HEK293 (cell line): ENCODE results near the gene EXD1.

Source experiments
- CTCF ChIA-PET: fragments of 350-600 bp; formaldehyde crosslinking; extraction: SDS; loops from one replicate; lab custom pipeline; 2021; ENCODE audit warnings: antibody characterized with exemption; lab: Yijun Ruan, JAX
- POLR2A ChIA-PET: fragments of 300-600 bp; formaldehyde crosslinking; extraction: SDS; loops from one replicate; lab custom pipeline; 2020; ENCODE audit warnings: antibody characterized with exemption, inconsistent platforms; lab: Yijun Ruan, JAX
- H3K27ac ChIP-seq: fragments of 200-500 bp; sonication (Bioruptor generic); 2 replicates; pipeline ENCODE4 v1.5.1; 2014; ENCODE audit warnings: low read depth, low read length, control low read depth, inconsistent platforms; ENCODE audit errors: extremely low read depth
- H3K36me3 ChIP-seq, 2 experiments: fragments of 200-500 bp in 1 of 2; sonication (Bioruptor generic) in 1 of 2; 1 replicate in 1 of 2; 2 replicates in 1 of 2; pipeline ENCODE4 v1.5.1; 2014 to 2017; ENCODE audit warnings: inconsistent platforms in 2 of 2, low read length in 2 of 2; ENCODE audit not compliant: control insufficient read depth in 2 of 2, insufficient read depth in 1 of 2
- H3K4me1 ChIP-seq: fragments of 200-500 bp; sonication (Bioruptor generic); 2 replicates; pipeline ENCODE4 v1.5.1; 2014; ENCODE audit warnings: mild to moderate bottlenecking, low read length, inconsistent platforms; ENCODE audit not compliant: control insufficient read depth, insufficient read depth
- H3K4me3 ChIP-seq: 2 replicates; pipeline ENCODE4 v1.5.1; 2011; ENCODE audit warnings: low read depth, mild to moderate bottlenecking, control low read depth, low read length, moderate library complexity
- H3K9me3 ChIP-seq: fragments of 200-500 bp; sonication (Bioruptor generic); 2 replicates; pipeline ENCODE4 v1.5.1; 2014; ENCODE audit warnings: low read depth, low read length, inconsistent platforms; ENCODE audit not compliant: control insufficient read depth, insufficient read depth
- KLF8 ChIP-seq: fragments of 450-650 bp; formaldehyde crosslinking; IDR thresholded peaks from 2 replicates; pipeline ENCODE4 v1.5.1; 2016; ENCODE audit warnings: missing biosample characterization, missing genetic modification characterization
- MZF1 ChIP-seq: fragments of 450-650 bp; formaldehyde crosslinking; IDR thresholded peaks from 2 replicates; pipeline ENCODE4 v1.5.1; 2017; ENCODE audit warnings: missing biosample characterization, missing genetic modification characterization, borderline replicate concordance
- ZBTB17 ChIP-seq: fragments of 450-650 bp; formaldehyde crosslinking; IDR thresholded peaks from 2 replicates; pipeline ENCODE4 v1.5.1; 2016; ENCODE audit warnings: missing biosample characterization, missing genetic modification characterization
- ZNF138 ChIP-seq: fragments of 450-650 bp; formaldehyde crosslinking; IDR thresholded peaks from 2 replicates; pipeline ENCODE4 v1.5.1; 2016; ENCODE audit warnings: missing biosample characterization, missing genetic modification characterization, borderline replicate concordance
- ZNF561 ChIP-seq: fragments of 450-650 bp; IDR thresholded peaks from 2 replicates; pipeline ENCODE4 v1.5.1; 2018; ENCODE audit warnings: missing biosample characterization, missing genetic modification characterization, borderline replicate concordance
- TF ChIP-seq, protein P1 (sequence below): fragments of 450-650 bp; formaldehyde crosslinking; conservative IDR thresholded peaks from 2 replicates; pipeline ENCODE4 v1.5.1; 2016; ENCODE audit warnings: low read depth, missing biosample characterization, missing genetic modification characterization
- TF ChIP-seq, protein P2 (sequence below): fragments of 450-650 bp; formaldehyde crosslinking; IDR thresholded peaks from 2 replicates; pipeline ENCODE4 v1.5.1; 2016; ENCODE audit warnings: missing biosample characterization, missing genetic modification characterization
- TF ChIP-seq, protein P3 (sequence below): fragments of 450-650 bp; IDR thresholded peaks from 2 replicates; pipeline ENCODE4 v1.5.1; 2018; ENCODE audit warnings: missing biosample characterization, mild to moderate bottlenecking, missing genetic modification characterization
- TF ChIP-seq, protein P4 (sequence below): fragments of 450-650 bp; formaldehyde crosslinking; optimal IDR thresholded peaks from 2 replicates; pipeline ENCODE3; 2016; ENCODE audit warnings: missing biosample characterization, mild to moderate bottlenecking, missing genetic modification characterization
- TF ChIP-seq, protein P5 (sequence below): fragments of 450-650 bp; formaldehyde crosslinking; IDR thresholded peaks from 2 replicates; pipeline ENCODE4 v1.5.1; 2016; ENCODE audit warnings: missing biosample characterization, missing genetic modification characterization
- TF ChIP-seq, protein P6 (sequence below): fragments of 450-650 bp; formaldehyde crosslinking; IDR thresholded peaks from 2 replicates; pipeline ENCODE4 v1.5.0; 2017; ENCODE audit warnings: missing biosample characterization, missing genetic modification characterization, borderline replicate concordance

Gene EXD1

DNA sequence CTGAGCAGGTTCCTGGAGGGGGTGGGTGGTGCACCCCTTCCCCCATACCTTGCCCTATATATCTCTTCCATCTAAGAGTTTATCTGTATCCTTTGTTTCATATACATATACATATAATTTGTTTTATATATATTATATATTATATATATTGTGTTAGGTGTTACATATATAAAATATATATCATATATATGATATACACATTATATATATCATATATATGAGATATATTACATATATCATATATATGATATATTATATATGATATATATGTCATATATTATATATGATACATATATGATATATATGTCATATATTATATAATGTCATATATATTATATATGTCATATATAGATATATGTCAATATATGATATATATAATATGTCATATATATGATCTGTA is 31.1 kb downstream of the EXD1 start (continued):
- TF ChIP-seq, protein P1, sequence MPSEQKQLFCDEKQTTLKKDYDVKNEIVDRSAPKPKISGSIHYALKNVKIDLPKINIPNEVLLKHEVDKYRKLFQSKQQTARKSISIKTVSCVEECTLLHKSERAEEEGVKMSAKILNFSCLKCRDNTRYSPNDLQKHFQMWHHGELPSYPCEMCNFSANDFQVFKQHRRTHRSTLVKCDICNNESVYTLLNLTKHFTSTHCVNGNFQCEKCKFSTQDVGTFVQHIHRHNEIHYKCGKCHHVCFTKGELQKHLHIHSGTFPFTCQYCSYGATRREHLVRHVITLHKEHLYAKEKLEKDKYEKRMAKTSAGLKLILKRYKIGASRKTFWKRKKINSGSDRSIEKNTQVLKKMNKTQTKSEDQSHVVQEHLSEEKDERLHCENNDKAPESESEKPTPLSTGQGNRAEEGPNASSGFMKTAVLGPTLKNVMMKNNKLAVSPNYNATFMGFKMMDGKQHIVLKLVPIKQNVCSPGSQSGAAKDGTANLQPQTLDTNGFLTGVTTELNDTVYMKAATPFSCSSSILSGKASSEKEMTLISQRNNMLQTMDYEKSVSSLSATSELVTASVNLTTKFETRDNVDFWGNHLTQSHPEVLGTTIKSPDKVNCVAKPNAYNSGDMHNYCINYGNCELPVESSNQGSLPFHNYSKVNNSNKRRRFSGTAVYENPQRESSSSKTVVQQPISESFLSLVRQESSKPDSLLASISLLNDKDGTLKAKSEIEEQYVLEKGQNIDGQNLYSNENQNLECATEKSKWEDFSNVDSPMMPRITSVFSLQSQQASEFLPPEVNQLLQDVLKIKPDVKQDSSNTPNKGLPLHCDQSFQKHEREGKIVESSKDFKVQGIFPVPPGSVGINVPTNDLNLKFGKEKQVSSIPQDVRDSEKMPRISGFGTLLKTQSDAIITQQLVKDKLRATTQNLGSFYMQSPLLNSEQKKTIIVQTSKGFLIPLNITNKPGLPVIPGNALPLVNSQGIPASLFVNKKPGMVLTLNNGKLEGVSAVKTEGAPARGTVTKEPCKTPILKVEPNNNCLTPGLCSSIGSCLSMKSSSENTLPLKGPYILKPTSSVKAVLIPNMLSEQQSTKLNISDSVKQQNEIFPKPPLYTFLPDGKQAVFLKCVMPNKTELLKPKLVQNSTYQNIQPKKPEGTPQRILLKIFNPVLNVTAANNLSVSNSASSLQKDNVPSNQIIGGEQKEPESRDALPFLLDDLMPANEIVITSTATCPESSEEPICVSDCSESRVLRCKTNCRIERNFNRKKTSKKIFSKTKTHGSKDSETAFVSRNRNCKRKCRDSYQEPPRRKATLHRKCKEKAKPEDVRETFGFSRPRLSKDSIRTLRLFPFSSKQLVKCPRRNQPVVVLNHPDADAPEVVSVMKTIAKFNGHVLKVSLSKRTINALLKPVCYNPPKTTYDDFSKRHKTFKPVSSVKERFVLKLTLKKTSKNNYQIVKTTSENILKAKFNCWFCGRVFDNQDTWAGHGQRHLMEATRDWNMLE (tag by site-specific recombination) = no peak
- TF ChIP-seq, protein P2, sequence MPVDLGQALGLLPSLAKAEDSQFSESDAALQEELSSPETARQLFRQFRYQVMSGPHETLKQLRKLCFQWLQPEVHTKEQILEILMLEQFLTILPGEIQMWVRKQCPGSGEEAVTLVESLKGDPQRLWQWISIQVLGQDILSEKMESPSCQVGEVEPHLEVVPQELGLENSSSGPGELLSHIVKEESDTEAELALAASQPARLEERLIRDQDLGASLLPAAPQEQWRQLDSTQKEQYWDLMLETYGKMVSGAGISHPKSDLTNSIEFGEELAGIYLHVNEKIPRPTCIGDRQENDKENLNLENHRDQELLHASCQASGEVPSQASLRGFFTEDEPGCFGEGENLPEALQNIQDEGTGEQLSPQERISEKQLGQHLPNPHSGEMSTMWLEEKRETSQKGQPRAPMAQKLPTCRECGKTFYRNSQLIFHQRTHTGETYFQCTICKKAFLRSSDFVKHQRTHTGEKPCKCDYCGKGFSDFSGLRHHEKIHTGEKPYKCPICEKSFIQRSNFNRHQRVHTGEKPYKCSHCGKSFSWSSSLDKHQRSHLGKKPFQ (tag by site-specific recombination) = no peak
- no peak for TF ChIP-seq MZF1 (tag by site-specific recombination)
- TF ChIP-seq KLF8 (tag by site-specific recombination) = no peak
- TF ChIP-seq, protein P3, sequence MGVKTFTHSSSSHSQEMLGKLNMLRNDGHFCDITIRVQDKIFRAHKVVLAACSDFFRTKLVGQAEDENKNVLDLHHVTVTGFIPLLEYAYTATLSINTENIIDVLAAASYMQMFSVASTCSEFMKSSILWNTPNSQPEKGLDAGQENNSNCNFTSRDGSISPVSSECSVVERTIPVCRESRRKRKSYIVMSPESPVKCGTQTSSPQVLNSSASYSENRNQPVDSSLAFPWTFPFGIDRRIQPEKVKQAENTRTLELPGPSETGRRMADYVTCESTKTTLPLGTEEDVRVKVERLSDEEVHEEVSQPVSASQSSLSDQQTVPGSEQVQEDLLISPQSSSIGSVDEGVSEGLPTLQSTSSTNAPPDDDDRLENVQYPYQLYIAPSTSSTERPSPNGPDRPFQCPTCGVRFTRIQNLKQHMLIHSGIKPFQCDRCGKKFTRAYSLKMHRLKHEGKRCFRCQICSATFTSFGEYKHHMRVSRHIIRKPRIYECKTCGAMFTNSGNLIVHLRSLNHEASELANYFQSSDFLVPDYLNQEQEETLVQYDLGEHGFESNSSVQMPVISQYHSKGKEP (tag by site-specific recombination) = no peak
- TF ChIP-seq, protein P4, sequence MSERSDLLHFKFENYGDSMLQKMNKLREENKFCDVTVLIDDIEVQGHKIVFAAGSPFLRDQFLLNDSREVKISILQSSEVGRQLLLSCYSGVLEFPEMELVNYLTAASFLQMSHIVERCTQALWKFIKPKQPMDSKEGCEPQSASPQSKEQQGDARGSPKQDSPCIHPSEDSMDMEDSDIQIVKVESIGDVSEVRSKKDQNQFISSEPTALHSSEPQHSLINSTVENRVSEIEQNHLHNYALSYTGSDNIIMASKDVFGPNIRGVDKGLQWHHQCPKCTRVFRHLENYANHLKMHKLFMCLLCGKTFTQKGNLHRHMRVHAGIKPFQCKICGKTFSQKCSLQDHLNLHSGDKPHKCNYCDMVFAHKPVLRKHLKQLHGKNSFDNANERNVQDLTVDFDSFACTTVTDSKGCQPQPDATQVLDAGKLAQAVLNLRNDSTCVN (tag by site-specific recombination) = no peak
- TF ChIP-seq, protein P5, sequence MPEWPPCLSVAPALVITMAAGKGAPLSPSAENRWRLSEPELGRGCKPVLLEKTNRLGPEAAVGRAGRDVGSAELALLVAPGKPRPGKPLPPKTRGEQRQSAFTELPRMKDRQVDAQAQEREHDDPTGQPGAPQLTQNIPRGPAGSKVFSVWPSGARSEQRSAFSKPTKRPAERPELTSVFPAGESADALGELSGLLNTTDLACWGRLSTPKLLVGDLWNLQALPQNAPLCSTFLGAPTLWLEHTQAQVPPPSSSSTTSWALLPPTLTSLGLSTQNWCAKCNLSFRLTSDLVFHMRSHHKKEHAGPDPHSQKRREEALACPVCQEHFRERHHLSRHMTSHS (tag by site-specific recombination) = no peak
- no peak for TF ChIP-seq ZBTB17
- TF ChIP-seq ZNF561 (tag by site-specific recombination) = no peak
- TF ChIP-seq, protein P6, sequence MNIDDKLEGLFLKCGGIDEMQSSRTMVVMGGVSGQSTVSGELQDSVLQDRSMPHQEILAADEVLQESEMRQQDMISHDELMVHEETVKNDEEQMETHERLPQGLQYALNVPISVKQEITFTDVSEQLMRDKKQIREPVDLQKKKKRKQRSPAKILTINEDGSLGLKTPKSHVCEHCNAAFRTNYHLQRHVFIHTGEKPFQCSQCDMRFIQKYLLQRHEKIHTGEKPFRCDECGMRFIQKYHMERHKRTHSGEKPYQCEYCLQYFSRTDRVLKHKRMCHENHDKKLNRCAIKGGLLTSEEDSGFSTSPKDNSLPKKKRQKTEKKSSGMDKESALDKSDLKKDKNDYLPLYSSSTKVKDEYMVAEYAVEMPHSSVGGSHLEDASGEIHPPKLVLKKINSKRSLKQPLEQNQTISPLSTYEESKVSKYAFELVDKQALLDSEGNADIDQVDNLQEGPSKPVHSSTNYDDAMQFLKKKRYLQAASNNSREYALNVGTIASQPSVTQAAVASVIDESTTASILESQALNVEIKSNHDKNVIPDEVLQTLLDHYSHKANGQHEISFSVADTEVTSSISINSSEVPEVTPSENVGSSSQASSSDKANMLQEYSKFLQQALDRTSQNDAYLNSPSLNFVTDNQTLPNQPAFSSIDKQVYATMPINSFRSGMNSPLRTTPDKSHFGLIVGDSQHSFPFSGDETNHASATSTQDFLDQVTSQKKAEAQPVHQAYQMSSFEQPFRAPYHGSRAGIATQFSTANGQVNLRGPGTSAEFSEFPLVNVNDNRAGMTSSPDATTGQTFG = no peak

- no peak for TF ChIP-seq ZNF138 (tag by site-specific recombination)
- TF ChIP-seq, all 188 proteins: peak for 0
- Histone ChIP-seq H3K9me3 (no peaks in the 10 kb centered on the region), H3K27ac (no peak overlapping the region), H3K4me3 (no peak overlapping the region), H3K4me1 (no peaks in the 10 kb centered on the region), H3K36me3 (no peaks in the 10 kb centered on the region)
- CTCF ChIA-PET = interaction anchor here (1.8 kb wide), 1 partner anchor 9 kb away, joined by 8 read pairs; no protein-coding TSS in a partner anchor
- POLR2A ChIA-PET = no interaction called here
Observed at GRCh38 chr15:41194444-41194843, 36.1 kb downstream of the EXD1 start.
